ENCODE results near the gene ADRB2. TPM values are rescaled to one million over a fixed set of nuclear protein-coding genes. Genes with fewer than 3 reads are reported as not detected.

Gene ADRB2
- polyA plus RNA-seq, 6 donors from 2014 or later: 1.9 to 5.1 (median 4.0) TPM

- no peak for ATAC-seq (ENCODE audit: low read depth in 2 of 2)
- DNase-seq: no peak
- Mint-ChIP-seq H3K36me3 (peaks cover 0 to 4% of the 10 kb centered on the region in 2 donors), H3K4me1 (peaks cover 18 to 25% (median 18%) of the 10 kb centered on the region in 3 donors), H3K27ac (peak overlapping the region in 1 of 6 donors; percentile 33), H3K4me3 (no peak overlapping the region), H3K9me3 (no peaks in the 10 kb centered on the region), H3K27me3 (no peaks in the 10 kb centered on the region)
These were observed 29.6 kb downstream of the ADRB2 start for GRCh38 chr5:148856009-148856367.

GRCh38 chr5:148856424-148856823 lies 30.0 kb downstream of the ADRB2 start:
- H3K9me3 Mint-ChIP-seq: no peaks in the 10 kb centered on the region
- DNase-seq: no peak
- H3K27ac Mint-ChIP-seq: peak overlapping the region in 2 of 6 donors; percentile 33 to 89
- H3K4me3 Mint-ChIP-seq: no peak overlapping the region
- H3K27me3 Mint-ChIP-seq: no peaks in the 10 kb centered on the region
- H3K4me1 Mint-ChIP-seq: peaks cover 18 to 28% (median 21%) of the 10 kb centered on the region in 3 donors
- peaks cover 0 to under 1% of the 10 kb centered on the region in 2 donors for H3K36me3 Mint-ChIP-seq
- ATAC-seq (ENCODE audit: low read depth in 2 of 2): no peak

GRCh38 chr5:148857474-148857873 lies 31.1 kb downstream of the ADRB2 start:
- no peak for ATAC-seq (ENCODE audit: low read depth in 2 of 2)
- H3K27me3 Mint-ChIP-seq: no peaks in the 10 kb centered on the region
- H3K36me3 Mint-ChIP-seq: no peaks in the 10 kb centered on the region
- H3K27ac Mint-ChIP-seq: no peak overlapping the region
- H3K4me1 Mint-ChIP-seq: peaks cover 18 to 28% (median 21%) of the 10 kb centered on the region in 3 donors
- no peak for DNase-seq
- peaks cover 0 to 2% (median 0%) of the 10 kb centered on the region in 7 donors for H3K9me3 Mint-ChIP-seq
- H3K4me3 Mint-ChIP-seq: no peak overlapping the region

- no peak overlapping the region for H3K4me3 Mint-ChIP-seq
- H3K9me3 Mint-ChIP-seq: peaks cover 0 to 2% (median 0%) of the 10 kb centered on the region in 7 donors
- ATAC-seq (ENCODE audit: low read depth in 2 of 2) (no peak), DNase-seq (no peak)
- H3K4me1 Mint-ChIP-seq: peaks cover 18 to 28% (median 21%) of the 10 kb centered on the region in 3 donors
- H3K36me3 Mint-ChIP-seq: no peaks in the 10 kb centered on the region
- no peak overlapping the region for H3K27ac Mint-ChIP-seq
- H3K27me3 Mint-ChIP-seq: no peaks in the 10 kb centered on the region
These were observed 31.7 kb downstream of the ADRB2 start for GRCh38 chr5:148858106-148858505.

- DNase-seq: no peak
- no peak for ATAC-seq (ENCODE audit: low read depth in 2 of 2)
- Mint-ChIP-seq H3K27me3 (no peaks in the 10 kb centered on the region), H3K36me3 (no peaks in the 10 kb centered on the region), H3K9me3 (peaks cover 0 to 2% (median 0%) of the 10 kb centered on the region in 7 donors), H3K4me1 (peaks cover 18 to 27% (median 19%) of the 10 kb centered on the region in 3 donors), H3K27ac (peak overlapping the region in 1 of 6 donors; percentile 30), H3K4me3 (no peak overlapping the region)
These were observed 32.1 kb downstream of the ADRB2 start for GRCh38 chr5:148858547-148858946.

GRCh38 chr5:148859703-148860102 lies 33.3 kb downstream of the ADRB2 start:
- no peak for DNase-seq
- no peak overlapping the region for H3K4me3 Mint-ChIP-seq
- peaks cover 0 to 7% of the 10 kb centered on the region in 2 donors for H3K36me3 Mint-ChIP-seq
- peaks cover 15 to 25% (median 19%) of the 10 kb centered on the region in 3 donors for H3K4me1 Mint-ChIP-seq
- no peaks in the 10 kb centered on the region for H3K27me3 Mint-ChIP-seq
- H3K27ac Mint-ChIP-seq: peak overlapping the region in 2 of 6 donors; percentile 30 to 56
- no peak for ATAC-seq (ENCODE audit: low read depth in 2 of 2)
- H3K9me3 Mint-ChIP-seq: peaks cover 0 to 2% (median 0%) of the 10 kb centered on the region in 7 donors

GRCh38 chr5:148860599-148860998 lies 34.2 kb downstream of the ADRB2 start:
- Mint-ChIP-seq H3K27me3 (no peaks in the 10 kb centered on the region), H3K4me3 (no peak overlapping the region), H3K36me3 (peaks cover 0 to 7% of the 10 kb centered on the region in 2 donors), H3K4me1 (peaks cover 14 to 21% (median 15%) of the 10 kb centered on the region in 3 donors), H3K9me3 (peaks cover 0 to 2% (median 0%) of the 10 kb centered on the region in 7 donors), H3K27ac (peak overlapping the region in 1 of 6 donors; percentile 69)
- DNase-seq: no peak
- no peak for ATAC-seq (ENCODE audit: low read depth in 2 of 2)

GRCh38 chr5:148861088-148861487 lies 34.7 kb downstream of the ADRB2 start:
- no peak for ATAC-seq (ENCODE audit: low read depth in 2 of 2)
- Mint-ChIP-seq H3K27me3 (no peaks in the 10 kb centered on the region), H3K36me3 (peaks cover 0 to 7% of the 10 kb centered on the region in 2 donors), H3K4me1 (peaks cover 14 to 21% (median 15%) of the 10 kb centered on the region in 3 donors), H3K27ac (peak overlapping the region in 1 of 6 donors; percentile 71), H3K4me3 (no peak overlapping the region), H3K9me3 (peaks cover 0 to 2% (median 0%) of the 10 kb centered on the region in 7 donors)
- DNase-seq: no peak

GRCh38 chr5:148861696-148862095 lies 35.3 kb downstream of the ADRB2 start:
- H3K27me3 Mint-ChIP-seq: no peaks in the 10 kb centered on the region
- H3K4me1 Mint-ChIP-seq: peaks cover 15 to 19% (median 15%) of the 10 kb centered on the region in 3 donors
- ATAC-seq (ENCODE audit: low read depth in 2 of 2) (no peak), DNase-seq (no peak)
- H3K27ac Mint-ChIP-seq: no peak overlapping the region
- H3K36me3 Mint-ChIP-seq: peaks cover 0 to 7% of the 10 kb centered on the region in 2 donors
- peaks cover 0 to 2% (median 0%) of the 10 kb centered on the region in 7 donors for H3K9me3 Mint-ChIP-seq
- H3K4me3 Mint-ChIP-seq: no peak overlapping the region

- peaks cover 0 to 7% of the 10 kb centered on the region in 2 donors for H3K36me3 Mint-ChIP-seq
- peaks cover 13 to 19% (median 14%) of the 10 kb centered on the region in 3 donors for H3K4me1 Mint-ChIP-seq
- peak overlapping the region in 2 of 8 donors; percentile 30 to 57 for H3K4me3 Mint-ChIP-seq
- peak overlapping the region in 1 of 6 donors; percentile 75 for H3K27ac Mint-ChIP-seq
- H3K9me3 Mint-ChIP-seq: peaks cover 0 to 2% (median 0%) of the 10 kb centered on the region in 7 donors
- ATAC-seq (ENCODE audit: low read depth in 2 of 2) (no peak), DNase-seq (no peak)
- H3K27me3 Mint-ChIP-seq: no peaks in the 10 kb centered on the region
These were observed 37.9 kb downstream of the ADRB2 start for GRCh38 chr5:148864113-148864841.

GRCh38 chr5:148866024-148866423 lies 39.6 kb downstream of the ADRB2 start:
- Mint-ChIP-seq H3K36me3 (peaks cover 0 to 7% of the 10 kb centered on the region in 2 donors), H3K4me3 (no peak overlapping the region), H3K27ac (no peak overlapping the region), H3K4me1 (peaks cover 3 to 7% (median 6%) of the 10 kb centered on the region in 3 donors), H3K27me3 (no peaks in the 10 kb centered on the region), H3K9me3 (peaks cover 0 to 2% (median 0%) of the 10 kb centered on the region in 7 donors)
- ATAC-seq (ENCODE audit: low read depth in 2 of 2) (no peak), DNase-seq (no peak)

- no peak overlapping the region for H3K4me3 Mint-ChIP-seq
- DNase-seq: no peak
- no peaks in the 10 kb centered on the region for H3K27me3 Mint-ChIP-seq
- H3K4me1 Mint-ChIP-seq: peaks cover 0 to 4% (median 0%) of the 10 kb centered on the region in 3 donors
- no peaks in the 10 kb centered on the region for H3K36me3 Mint-ChIP-seq
- no peaks in the 10 kb centered on the region for H3K9me3 Mint-ChIP-seq
- ATAC-seq (ENCODE audit: low read depth in 2 of 2): no peak
- H3K27ac Mint-ChIP-seq: peak overlapping the region in 1 of 6 donors; percentile 64
These were observed 46.7 kb downstream of the ADRB2 start for GRCh38 chr5:148873120-148873519.

- no peaks in the 10 kb centered on the region for H3K27me3 Mint-ChIP-seq
These were observed 47.5 kb downstream of the ADRB2 start for GRCh38 chr5:148873690-148874485.

More at GRCh38 chr5:148873690-148874485, 47.5 kb downstream of the ADRB2 start:
- DNase-seq (no peak), ATAC-seq (ENCODE audit: low read depth in 2 of 2) (no peak)
- H3K36me3 Mint-ChIP-seq: no peaks in the 10 kb centered on the region
- no peaks in the 10 kb centered on the region for H3K9me3 Mint-ChIP-seq
- H3K27ac Mint-ChIP-seq: no peak overlapping the region
- H3K4me1 Mint-ChIP-seq: no peaks in the 10 kb centered on the region
- no peak overlapping the region for H3K4me3 Mint-ChIP-seq

Data from naive B cell (primary cell).